ENCODE results near the gene EGFL7. TPM values are rescaled to one million over a fixed set of nuclear protein-coding genes. Genes with fewer than 3 reads are reported as not detected.
"Not testable (repeated sequence)": the region's sequence is repeated elsewhere in the genome, so short reads cannot be mapped to it uniquely, and the experiment has no call there.

EGFL7 gene
- total and polyA plus RNA-seq, 9 donors, result 56.8 to 95.9 (median 63.7) TPM

DNA sequence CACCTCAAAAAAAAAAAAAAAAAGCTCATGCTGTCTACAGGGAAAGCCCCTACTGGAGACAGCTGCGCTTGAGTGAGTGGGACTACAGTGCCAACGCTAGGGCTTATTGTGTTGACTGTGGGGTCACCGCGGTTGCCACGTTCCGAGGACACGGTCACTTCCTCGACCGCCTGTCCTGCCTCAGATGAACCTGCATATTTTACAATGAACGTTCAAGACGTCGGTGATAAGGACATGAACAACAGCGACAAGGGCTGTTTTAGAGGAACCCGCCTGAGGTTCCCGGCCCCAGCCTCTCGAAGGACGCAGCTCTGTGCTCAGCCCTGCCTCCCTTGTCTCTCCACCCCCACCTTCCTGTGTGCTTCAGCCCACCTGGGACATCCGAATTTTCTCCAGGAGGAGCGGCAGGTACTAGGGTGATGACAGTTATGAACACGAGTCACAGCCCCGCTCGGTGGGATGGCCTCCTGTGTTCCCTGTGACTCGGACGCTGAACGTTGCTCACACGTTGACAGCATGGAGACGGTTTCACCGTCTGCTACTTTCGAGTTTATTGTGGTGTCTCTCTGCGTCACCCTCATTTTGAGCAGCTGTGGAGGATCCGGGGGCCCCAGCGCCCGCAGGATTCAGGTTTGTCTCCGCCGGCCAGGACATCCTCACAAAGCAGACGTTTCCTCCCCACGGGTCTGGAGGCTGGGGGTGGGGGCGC lies 38.4 kb downstream of the EGFL7 start:
- whole genome bisulfite sequencing (ENCODE audit: insufficient coverage), result 29% methylated on average over 38 of the region's 38 CpGs
- no peak for DNase-seq
- H3K9me3 ChIP-seq (replicated peaks; ENCODE audit: control insufficient read depth, low read depth, low read length), result no peaks in the 10 kb centered on the region
- no peak overlapping the region for H3K4me3 ChIP-seq (ENCODE audit: low read length)
- H3K27ac ChIP-seq (ENCODE audit: low read length), result no peak overlapping the region
- H3K27me3 ChIP-seq (ENCODE audit: control insufficient read depth, insufficient read depth, low read length), result peaks cover 27% of the 10 kb centered on the region
- H3K36me3 ChIP-seq (ENCODE audit: control insufficient read depth, insufficient read depth, low read length), result no peaks in the 10 kb centered on the region
- H3K4me1 ChIP-seq (ENCODE audit: control insufficient read depth, insufficient read depth, low read length), result peaks cover 27% of the 10 kb centered on the region

DNA sequence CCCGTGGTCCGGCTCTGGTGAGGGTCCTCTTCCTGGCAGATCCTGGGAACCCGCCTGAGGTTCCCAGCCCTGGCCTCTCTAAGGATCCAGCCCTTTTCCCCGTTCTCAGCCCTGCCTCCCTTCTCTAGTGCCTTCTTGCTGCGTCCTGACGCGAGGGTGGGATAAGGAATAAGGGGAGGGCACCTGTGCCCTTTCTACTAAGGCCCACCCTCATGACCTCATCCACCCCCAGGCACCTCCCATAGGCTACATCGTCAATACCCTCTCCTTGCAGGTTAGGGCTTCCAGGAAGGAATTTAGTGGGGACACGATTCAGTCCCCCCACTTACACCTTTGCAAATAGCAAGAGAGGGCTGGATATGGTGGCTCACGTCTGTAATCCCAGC lies 38.9 kb downstream of the EGFL7 start:
- H3K27ac ChIP-seq (ENCODE audit: low read length), result no peak overlapping the region
- H3K27me3 ChIP-seq (ENCODE audit: control insufficient read depth, insufficient read depth, low read length), result peaks cover 27% of the 10 kb centered on the region
- no peak overlapping the region for H3K4me3 ChIP-seq (ENCODE audit: low read length)
- WGBS (ENCODE audit: insufficient coverage), result 52% methylated on average over 3 of the region's 10 CpGs
- peaks cover 22% of the 10 kb centered on the region for H3K4me1 ChIP-seq (ENCODE audit: control insufficient read depth, insufficient read depth, low read length)
- DNase-seq, result no peak
- no peaks in the 10 kb centered on the region for H3K36me3 ChIP-seq (ENCODE audit: control insufficient read depth, insufficient read depth, low read length)
- no peaks in the 10 kb centered on the region for H3K9me3 ChIP-seq (replicated peaks; ENCODE audit: control insufficient read depth, low read depth, low read length)

DNA sequence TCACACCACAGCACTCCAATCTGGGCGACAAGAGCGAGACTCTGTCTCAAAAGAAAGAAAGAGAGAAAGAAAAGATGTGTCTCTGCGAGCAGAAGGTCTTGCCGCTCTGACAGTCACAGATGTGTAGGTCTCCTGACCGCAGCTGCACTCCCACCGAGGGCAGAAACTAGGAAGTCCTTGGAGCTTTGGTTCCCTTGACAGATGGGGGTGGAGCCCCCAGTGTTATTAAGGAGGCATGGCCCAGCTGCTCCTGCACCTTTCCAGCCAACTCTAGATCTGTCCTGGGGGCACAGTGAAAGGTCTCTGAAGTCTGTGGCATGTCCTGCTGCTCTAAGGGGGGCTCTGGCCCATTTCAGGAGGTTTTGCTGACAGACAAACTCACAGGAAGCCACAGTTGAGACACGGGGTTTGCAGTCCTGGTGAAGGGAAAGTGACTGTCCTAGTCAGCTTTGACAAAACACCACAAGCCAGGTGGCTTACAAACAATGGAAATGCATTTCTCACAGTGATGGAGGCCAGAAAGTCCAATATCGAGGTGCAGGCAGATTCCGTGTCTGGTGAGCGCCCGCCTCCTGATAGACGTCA lies 40.7 kb downstream of the EGFL7 start:
- H3K9me3 ChIP-seq (replicated peaks; ENCODE audit: control insufficient read depth, low read depth, low read length), result no peaks in the 10 kb centered on the region
- no peak for DNase-seq
- 62% methylated on average over 4 of the region's 12 CpGs for WGBS (ENCODE audit: insufficient coverage)
- H3K36me3 ChIP-seq (ENCODE audit: control insufficient read depth, insufficient read depth, low read length), result no peaks in the 10 kb centered on the region
- peaks cover 13% of the 10 kb centered on the region for H3K4me1 ChIP-seq (ENCODE audit: control insufficient read depth, insufficient read depth, low read length)
- peaks cover 25% of the 10 kb centered on the region for H3K27me3 ChIP-seq (ENCODE audit: control insufficient read depth, insufficient read depth, low read length)
- H3K4me3 ChIP-seq (ENCODE audit: low read length), result no peak overlapping the region
- H3K27ac ChIP-seq (ENCODE audit: low read length), result no peak overlapping the region

DNA sequence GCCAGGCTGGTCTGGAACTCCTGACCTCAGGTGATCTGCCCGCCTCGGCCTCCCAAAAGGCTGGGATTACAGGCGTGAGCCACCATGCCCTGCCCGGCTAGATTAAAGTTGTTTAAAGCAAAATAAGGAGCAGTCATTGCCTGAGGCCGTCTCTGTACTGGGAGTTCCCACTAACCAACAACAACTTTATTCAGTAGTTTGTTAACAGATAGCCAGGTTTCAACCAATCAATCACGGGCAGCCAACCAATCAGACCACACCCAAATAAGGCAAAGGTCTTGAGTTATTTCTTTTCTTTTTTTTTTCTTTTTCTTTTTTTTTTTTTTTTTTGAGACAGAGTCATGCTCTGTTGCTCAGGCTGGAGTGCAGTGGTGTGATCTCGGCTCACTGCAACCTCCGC lies 42.0 kb downstream of the EGFL7 start:
- not testable (repeated sequence) for DNase-seq; H3K9me3 ChIP-seq (replicated peaks; ENCODE audit: control insufficient read depth, low read depth, low read length); H3K36me3 ChIP-seq (ENCODE audit: control insufficient read depth, insufficient read depth, low read length); H3K4me3 ChIP-seq (ENCODE audit: low read length); H3K27ac ChIP-seq (ENCODE audit: low read length)
- H3K4me1 ChIP-seq (ENCODE audit: control insufficient read depth, insufficient read depth, low read length), result peaks cover 13% of the 10 kb centered on the region
- 93% methylated on average over 5 of the region's 8 CpGs for WGBS (ENCODE audit: insufficient coverage)
- H3K27me3 ChIP-seq (ENCODE audit: control insufficient read depth, insufficient read depth, low read length), result peaks cover 21% of the 10 kb centered on the region

DNA sequence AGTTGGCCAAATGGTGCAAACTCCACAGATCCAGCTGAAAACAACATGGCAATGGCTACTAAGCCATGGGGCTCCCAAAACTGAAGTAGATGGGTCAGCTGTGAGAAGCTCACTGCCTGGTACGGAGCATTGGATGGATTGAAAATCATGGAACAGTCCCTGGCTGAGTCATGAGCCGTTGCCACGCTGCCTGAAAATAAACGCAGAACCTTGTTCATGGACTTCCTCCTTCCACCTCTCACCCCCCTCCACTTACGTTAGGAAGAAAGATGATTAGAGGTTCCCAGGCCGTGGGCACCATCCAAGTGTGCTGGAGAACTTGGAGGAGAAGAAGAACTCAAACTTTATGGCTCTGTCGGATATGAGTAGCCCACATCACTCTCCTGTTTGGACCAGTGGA lies 42.8 kb downstream of the EGFL7 start:
- no peaks in the 10 kb centered on the region for H3K36me3 ChIP-seq (ENCODE audit: control insufficient read depth, insufficient read depth, low read length)
- DNase-seq, result no peak
- H3K27me3 ChIP-seq (ENCODE audit: control insufficient read depth, insufficient read depth, low read length), result peaks cover 14% of the 10 kb centered on the region
- no peak overlapping the region for H3K27ac ChIP-seq (ENCODE audit: low read length)
- no peak overlapping the region for H3K4me3 ChIP-seq (ENCODE audit: low read length)
- 60% methylated on average over 2 of the region's 7 CpGs for WGBS (ENCODE audit: insufficient coverage)
- H3K9me3 ChIP-seq (replicated peaks; ENCODE audit: control insufficient read depth, low read depth, low read length), result no peaks in the 10 kb centered on the region
- peaks cover 10% of the 10 kb centered on the region for H3K4me1 ChIP-seq (ENCODE audit: control insufficient read depth, insufficient read depth, low read length)

DNA sequence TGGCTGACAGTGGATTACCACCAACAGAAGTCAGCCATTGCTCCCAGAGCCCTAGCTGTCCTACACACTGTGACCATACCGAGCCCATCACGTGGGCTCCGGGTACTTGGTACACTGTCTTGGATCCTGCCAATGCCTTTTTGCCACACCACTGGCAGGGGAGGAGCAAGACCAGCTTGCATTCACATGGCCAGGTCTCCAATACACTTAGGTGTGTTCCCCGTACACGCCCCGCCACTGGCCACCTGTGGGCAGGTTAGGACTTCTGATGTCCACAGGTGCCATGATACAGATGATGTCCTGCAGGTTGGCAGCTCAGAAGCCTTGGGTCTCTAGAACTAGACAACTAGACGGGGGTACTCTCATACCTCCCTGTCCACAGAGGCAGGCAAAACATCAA lies 44.3 kb downstream of the EGFL7 start:
- peaks cover 7% of the 10 kb centered on the region for H3K4me1 ChIP-seq (ENCODE audit: control insufficient read depth, insufficient read depth, low read length)
- no peak for DNase-seq
- H3K27ac ChIP-seq (ENCODE audit: low read length), result no peak overlapping the region
- no peaks in the 10 kb centered on the region for H3K9me3 ChIP-seq (replicated peaks; ENCODE audit: control insufficient read depth, low read depth, low read length)
- 91% methylated on average over 6 of the region's 7 CpGs for WGBS (ENCODE audit: insufficient coverage)
- peaks cover 5% of the 10 kb centered on the region for H3K27me3 ChIP-seq (ENCODE audit: control insufficient read depth, insufficient read depth, low read length)
- H3K4me3 ChIP-seq (ENCODE audit: low read length), result no peak overlapping the region
- no peaks in the 10 kb centered on the region for H3K36me3 ChIP-seq (ENCODE audit: control insufficient read depth, insufficient read depth, low read length)

DNA sequence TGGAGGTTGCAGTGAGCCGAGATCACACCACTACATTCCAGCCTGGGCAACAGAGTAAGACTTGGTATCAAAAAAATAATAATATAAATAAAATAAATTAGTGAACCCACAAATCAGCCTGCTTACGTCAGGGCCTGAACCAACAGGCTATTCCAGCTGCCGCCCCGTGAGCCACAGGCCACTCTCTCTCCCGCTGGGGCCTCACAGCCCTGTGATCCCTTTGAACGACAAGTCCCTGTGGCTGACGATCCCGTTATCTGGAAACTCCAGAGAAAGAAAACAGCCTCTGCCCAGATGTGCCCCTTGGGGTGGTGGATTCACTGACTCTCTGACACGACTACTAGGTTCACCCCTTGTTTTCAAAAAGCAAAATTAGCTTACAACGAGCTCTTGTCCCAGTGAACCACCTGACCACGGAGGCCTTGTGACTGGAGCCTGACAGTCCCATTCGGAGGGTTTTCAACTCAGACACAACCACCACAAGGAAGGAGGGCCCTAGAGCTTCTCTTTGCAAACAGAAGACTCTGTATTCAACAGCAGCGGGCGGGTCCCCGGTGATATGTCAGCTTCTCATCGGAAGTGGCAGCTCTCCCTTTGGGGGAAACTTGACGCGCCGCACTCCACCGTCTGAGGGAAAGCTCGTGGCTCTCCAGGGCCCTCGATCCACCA lies 45.3 kb downstream of the EGFL7 start:
- Histone ChIP-seq H3K4me1 (ENCODE audit: control insufficient read depth, insufficient read depth, low read length) (peaks cover 9% of the 10 kb centered on the region), H3K9me3 (replicated peaks; ENCODE audit: control insufficient read depth, low read depth, low read length) (no peaks in the 10 kb centered on the region), H3K27ac (ENCODE audit: low read length) (no peak overlapping the region), H3K27me3 (ENCODE audit: control insufficient read depth, insufficient read depth, low read length) (peaks cover 3% of the 10 kb centered on the region), H3K4me3 (ENCODE audit: low read length) (no peak overlapping the region), H3K36me3 (ENCODE audit: control insufficient read depth, insufficient read depth, low read length) (no peaks in the 10 kb centered on the region)
- no peak for DNase-seq
- WGBS (ENCODE audit: insufficient coverage), result 66% methylated on average over 20 of the region's 22 CpGs

DNA sequence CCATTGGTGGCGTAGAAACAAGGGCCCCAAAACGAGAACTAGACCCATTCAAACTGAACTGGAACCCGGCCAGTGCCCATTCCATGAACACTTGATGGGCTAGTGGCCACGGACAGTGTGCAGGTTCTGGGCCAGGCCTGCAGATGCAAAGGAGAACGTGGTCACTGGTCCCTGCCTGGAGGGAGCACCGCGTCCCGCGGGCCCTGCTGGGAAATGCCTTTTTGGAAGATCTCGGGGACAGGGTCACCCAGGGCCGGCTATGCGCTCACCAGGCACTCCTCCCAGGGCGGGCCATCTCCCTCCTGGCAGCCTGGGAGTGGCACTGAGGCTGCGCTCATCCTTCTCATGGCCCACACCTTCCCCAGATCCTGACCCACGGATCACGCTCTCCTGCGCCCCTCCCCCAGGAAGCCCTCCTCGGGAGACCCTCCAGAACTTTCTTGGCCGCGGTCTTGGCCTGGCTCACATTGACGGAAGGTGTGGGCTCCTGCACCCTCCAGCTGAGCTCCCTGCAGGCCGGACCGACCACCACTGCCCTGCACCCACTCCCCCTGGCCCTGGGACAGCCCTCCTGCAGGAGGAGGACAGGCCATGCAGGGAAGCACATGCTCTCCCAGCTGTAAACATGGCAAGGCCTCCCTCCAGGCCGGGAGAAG lies 46.9 kb downstream of the EGFL7 start:
- Histone ChIP-seq H3K4me3 (ENCODE audit: low read length) (no peak overlapping the region), H3K9me3 (replicated peaks; ENCODE audit: control insufficient read depth, low read depth, low read length) (no peaks in the 10 kb centered on the region), H3K4me1 (ENCODE audit: control insufficient read depth, insufficient read depth, low read length) (peaks cover 25% of the 10 kb centered on the region), H3K27ac (ENCODE audit: low read length) (no peak overlapping the region), H3K27me3 (ENCODE audit: control insufficient read depth, insufficient read depth, low read length) (peaks cover 3% of the 10 kb centered on the region), H3K36me3 (ENCODE audit: control insufficient read depth, insufficient read depth, low read length) (peaks cover under 1% of the 10 kb centered on the region)
- peak; percentile 10 for DNase-seq
- 87% methylated on average over 21 of the region's 24 CpGs for WGBS (ENCODE audit: insufficient coverage)

DNA sequence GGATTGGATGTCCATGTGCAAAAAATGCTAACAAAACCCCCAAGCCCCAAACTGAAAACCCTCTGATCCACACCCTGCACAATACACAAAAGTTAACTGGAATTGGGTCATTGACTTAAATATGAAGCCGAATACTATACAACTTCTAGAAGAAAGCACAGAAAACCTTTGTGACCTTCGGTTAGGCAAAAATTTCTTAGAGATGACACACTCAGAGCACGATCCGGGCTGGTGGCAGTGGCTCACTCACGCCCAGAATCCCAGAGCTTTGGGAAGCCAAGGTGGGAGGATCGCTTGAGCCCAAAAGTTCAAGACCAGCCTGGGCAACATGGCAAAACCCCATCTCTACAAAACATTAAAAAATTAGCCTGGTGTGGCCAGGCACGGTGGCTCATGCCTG lies 47.8 kb downstream of the EGFL7 start:
- Histone ChIP-seq H3K27me3 (ENCODE audit: control insufficient read depth, insufficient read depth, low read length) (peaks cover 3% of the 10 kb centered on the region), H3K36me3 (ENCODE audit: control insufficient read depth, insufficient read depth, low read length) (peaks cover 3% of the 10 kb centered on the region), H3K4me3 (ENCODE audit: low read length) (no peak overlapping the region), H3K4me1 (ENCODE audit: control insufficient read depth, insufficient read depth, low read length) (peaks cover 32% of the 10 kb centered on the region), H3K27ac (ENCODE audit: low read length) (no peak overlapping the region), H3K9me3 (replicated peaks; ENCODE audit: control insufficient read depth, low read depth, low read length) (no peaks in the 10 kb centered on the region)
- DNase-seq, result no peak
- 82% methylated on average over 4 of the region's 7 CpGs for WGBS (ENCODE audit: insufficient coverage)

DNA sequence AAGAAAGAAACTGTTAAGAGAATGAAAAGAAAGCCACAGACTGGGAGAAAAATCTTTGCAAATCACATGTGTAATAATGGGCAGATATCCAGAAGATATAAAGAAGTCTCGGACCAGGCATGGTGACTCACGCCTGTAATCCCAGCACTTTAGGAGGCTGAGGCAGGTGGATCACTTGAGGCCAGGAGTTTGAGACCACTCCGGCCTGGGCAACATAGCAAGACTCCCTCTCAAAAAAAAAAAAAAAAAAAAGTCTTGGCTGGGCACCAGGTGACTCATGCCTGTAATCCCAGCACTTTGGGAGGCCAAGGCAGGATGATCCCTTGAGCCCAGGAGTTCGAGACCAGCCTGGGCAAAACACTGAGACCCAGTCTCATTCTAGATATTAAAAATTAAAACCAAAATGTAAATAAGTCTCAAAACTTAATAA lies 48.5 kb downstream of the EGFL7 start:
- H3K36me3 ChIP-seq (ENCODE audit: control insufficient read depth, insufficient read depth, low read length); H3K27me3 ChIP-seq (ENCODE audit: control insufficient read depth, insufficient read depth, low read length); H3K27ac ChIP-seq (ENCODE audit: low read length); H3K4me3 ChIP-seq (ENCODE audit: low read length); H3K9me3 ChIP-seq (replicated peaks; ENCODE audit: control insufficient read depth, low read depth, low read length): not testable (repeated sequence)
- DNase-seq, result peak; percentile 64
- peaks cover 32% of the 10 kb centered on the region for H3K4me1 ChIP-seq (ENCODE audit: control insufficient read depth, insufficient read depth, low read length)
- no CpG with 5 or more reads among the region's 4 CpGs for WGBS (ENCODE audit: insufficient coverage)

All from muscle of leg (tissue), 11 donors.